IMR-90 (cell line): ENCODE data around the gene ISG20. TPM values are rescaled to one million over a fixed set of nuclear protein-coding genes. Genes with fewer than 3 reads are reported as not detected.

Experiments used
- ATAC-seq: fragments of 200-7000 bp; cut with Tn5 transposase; 2 replicates; pipeline ENCODE4 v1.9.1; 2020; ENCODE audit warnings: low read depth, mild to moderate bottlenecking, moderate library complexity
- BruUV-seq: library from RNA; stranded (reverse); fragments of 400-500 nt; replicated peaks from 2 replicates; lab custom pipeline; 2021; lab: Mats Ljungman, UMichigan
- CTCF ChIA-PET: fragments of 300-600 bp; formaldehyde crosslinking; extraction: SDS; loops from one replicate; lab custom pipeline; 2021; ENCODE audit warnings: antibody characterized with exemption; lab: Yijun Ruan, JAX
- POLR2A ChIA-PET: fragments of 300-600 bp; sonication (Branson Sonifier 250); formaldehyde crosslinking; loops from one replicate; lab custom pipeline; 2022; ENCODE audit warnings: antibody characterized with exemption; ENCODE audit not compliant: unreplicated experiment; lab: Charles Lee
- DNase-seq: peaks from one replicate; pipeline ENCODE4 v3.0.0; 2013
- H2AFZ ChIP-seq: replicated peaks from 2 replicates; pipeline ENCODE3; 2013; ENCODE audit warnings: low read length, mild to moderate bottlenecking; ENCODE audit not compliant: poor library complexity
- H2AK5ac ChIP-seq: 2 replicates; pipeline ENCODE4 v1.6.1; 2013; ENCODE audit warnings: low read depth, low read length, inconsistent platforms
- H2AK9ac ChIP-seq: replicated peaks from 2 replicates; pipeline ENCODE3; 2013; ENCODE audit warnings: mild to moderate bottlenecking, low read depth, low read length, moderate library complexity; ENCODE audit not compliant: poor library complexity
- H2BK120ac ChIP-seq: 2 replicates; pipeline ENCODE4 v1.6.1; 2013; ENCODE audit warnings: low read depth, low read length, inconsistent platforms
- H2BK15ac ChIP-seq: 3 replicates; pipeline ENCODE4 v1.6.1; 2013; ENCODE audit warnings: low read depth, low read length, inconsistent platforms
- H2BK20ac ChIP-seq: 2 replicates; pipeline ENCODE4 v1.6.1; 2013; ENCODE audit warnings: low read depth, mild to moderate bottlenecking, inconsistent platforms, low read length, moderate library complexity
- H2BK5ac ChIP-seq: 2 replicates; pipeline ENCODE4 v1.6.1; 2013; ENCODE audit warnings: mild to moderate bottlenecking, low read depth, low read length, inconsistent platforms; ENCODE audit not compliant: poor library complexity, severe bottlenecking
- H3K14ac ChIP-seq: replicated peaks from 2 replicates; pipeline ENCODE4 v1.6.1; 2013; ENCODE audit warnings: low read depth, low read length, inconsistent platforms
- H3K18ac ChIP-seq: 2 replicates; pipeline ENCODE4 v1.6.1; 2013; ENCODE audit warnings: low read depth, low read length, control low read depth
- H3K23ac ChIP-seq: 2 replicates; pipeline ENCODE4 v1.6.1; 2013; ENCODE audit warnings: low read depth, low read length, inconsistent platforms
- H3K27ac ChIP-seq: 2 replicates; pipeline ENCODE4 v1.5.1; 2013; ENCODE audit warnings: mild to moderate bottlenecking, control low read depth, low read length; ENCODE audit not compliant: insufficient read depth
- H3K27me3 ChIP-seq: 2 replicates; pipeline ENCODE4 v1.6.1; 2013; ENCODE audit warnings: low read length; ENCODE audit not compliant: control insufficient read depth, insufficient read depth
- H3K36me3 ChIP-seq: 2 replicates; pipeline ENCODE4 v1.6.1; 2013; ENCODE audit warnings: low read length, mixed read lengths; ENCODE audit not compliant: control insufficient read depth, insufficient read depth
- H3K4ac ChIP-seq: 2 replicates; pipeline ENCODE4 v1.6.1; 2013; ENCODE audit warnings: low read depth, low read length, inconsistent platforms
- H3K4me1 ChIP-seq: 2 replicates; pipeline ENCODE4 v1.6.1; 2013; ENCODE audit warnings: low read length, mixed read lengths; ENCODE audit not compliant: control insufficient read depth, insufficient read depth
- H3K4me2 ChIP-seq: 2 replicates; pipeline ENCODE4 v1.6.1; 2013; ENCODE audit warnings: low read depth, mild to moderate bottlenecking, control low read depth, low read length, moderate library complexity
- H3K4me3 ChIP-seq: 2 replicates; pipeline ENCODE4 v1.5.1; 2013; ENCODE audit warnings: low read depth, mild to moderate bottlenecking, control low read depth, low read length, moderate library complexity; ENCODE audit not compliant: insufficient read depth
- H3K56ac ChIP-seq: 2 replicates; pipeline ENCODE4 v1.6.1; 2013; ENCODE audit warnings: low read length, inconsistent platforms; ENCODE audit not compliant: insufficient read depth; ENCODE audit errors: extremely low read depth
- H3K79me1 ChIP-seq, 2 experiments: 2 replicates each; pipeline ENCODE4 v1.6.1; 2013; ENCODE audit warnings: low read length in 2 of 2, inconsistent platforms in 1 of 2, low read depth in 1 of 2
- H3K9ac ChIP-seq: 2 replicates; pipeline ENCODE4 v1.6.1; 2013; ENCODE audit warnings: low read depth, low read length, control low read depth
- H3K9me1 ChIP-seq: 2 replicates; pipeline ENCODE4 v1.6.1; 2013; ENCODE audit warnings: low read length, inconsistent platforms; ENCODE audit not compliant: insufficient read depth
- H3K9me3 ChIP-seq: 2 replicates; pipeline ENCODE4 v1.6.1; 2013; ENCODE audit warnings: low read length; ENCODE audit not compliant: control insufficient read depth, insufficient read depth
- H4K20me1 ChIP-seq: 2 replicates; pipeline ENCODE4 v1.6.1; 2013; ENCODE audit warnings: low read length, inconsistent platforms; ENCODE audit not compliant: insufficient read depth
- H4K5ac ChIP-seq: 2 replicates; pipeline ENCODE4 v1.6.1; 2013; ENCODE audit warnings: mild to moderate bottlenecking, low read depth, low read length, control low read depth
- H4K8ac ChIP-seq, 2 experiments: 2 replicates each; pipeline ENCODE4 v1.6.1; 2013; ENCODE audit warnings: low read depth in 2 of 2, low read length in 2 of 2, control low read depth in 1 of 2, inconsistent platforms in 1 of 2
- H4K91ac ChIP-seq: 2 replicates; pipeline ENCODE4 v1.6.1; 2013; ENCODE audit warnings: low read depth, low read length, inconsistent platforms; ENCODE audit not compliant: insufficient read depth
- BHLHE40 ChIP-seq: fragments of 150-350 bp; IDR thresholded peaks from 2 replicates; pipeline ENCODE4 v1.6.1; 2016; ENCODE audit warnings: mild to moderate bottlenecking, low read depth, low read length
- CEBPB ChIP-seq: IDR thresholded peaks from 2 replicates; pipeline ENCODE4 v1.6.1; 2012; ENCODE audit warnings: low read depth, low read length, improper control_type of control experiment
- CHD1 ChIP-seq: IDR thresholded peaks from 2 replicates; pipeline ENCODE4 v1.6.1; 2012; ENCODE audit warnings: low read depth, low read length, improper control_type of control experiment
- CTCF ChIP-seq: conservative IDR thresholded peaks from 2 replicates; pipeline ENCODE4 v1.5.1; 2012; ENCODE audit warnings: mild to moderate bottlenecking, low read depth, low read length, improper control_type of control experiment
- ELK1 ChIP-seq: fragments of 150-350 bp; IDR thresholded peaks from 2 replicates; pipeline ENCODE4 v1.6.1; 2016; ENCODE audit warnings: low read depth, mild to moderate bottlenecking, low read length, moderate library complexity, borderline replicate concordance
- FOS ChIP-seq: fragments of 150-350 bp; IDR thresholded peaks from 2 replicates; pipeline ENCODE4 v1.6.1; 2016; ENCODE audit warnings: low read depth, low read length
- MAFK ChIP-seq: IDR thresholded peaks from 2 replicates; pipeline ENCODE4 v1.6.1; 2012; ENCODE audit warnings: low read depth, low read length, improper control_type of control experiment
- MAZ ChIP-seq: IDR thresholded peaks from 2 replicates; pipeline ENCODE4 v1.6.1; 2012; ENCODE audit warnings: low read depth, mild to moderate bottlenecking, low read length, improper control_type of control experiment, moderate library complexity, borderline replicate concordance
- MXI1 ChIP-seq: IDR thresholded peaks from 2 replicates; pipeline ENCODE4 v1.6.1; 2012; ENCODE audit warnings: low read depth, mild to moderate bottlenecking, low read length, moderate library complexity, borderline replicate concordance
- NFE2L2 ChIP-seq: fragments of 150-350 bp; IDR thresholded peaks from 2 replicates; pipeline ENCODE4 v1.6.1; 2016; ENCODE audit warnings: low read depth, mild to moderate bottlenecking, low read length
- POLR2A ChIP-seq: IDR thresholded peaks from 2 replicates; pipeline ENCODE4 v1.6.1; 2012; ENCODE audit warnings: mild to moderate bottlenecking, low read depth, low read length
- RAD21 ChIP-seq: IDR thresholded peaks from 2 replicates; pipeline ENCODE4 v1.6.1; 2012; ENCODE audit warnings: low read length, improper control_type of control experiment
- RCOR1 ChIP-seq: IDR thresholded peaks from 2 replicates; pipeline ENCODE4 v1.6.1; 2012; ENCODE audit warnings: mild to moderate bottlenecking, low read length, improper control_type of control experiment; ENCODE audit not compliant: insufficient replicate concordance
- RFX5 ChIP-seq: IDR thresholded peaks from 2 replicates; pipeline ENCODE4 v1.8.0; 2012; ENCODE audit warnings: low read depth, mild to moderate bottlenecking, low read length, moderate library complexity
- SMC3 ChIP-seq: fragments of 150-350 bp; IDR thresholded peaks from 2 replicates; pipeline ENCODE4 v1.6.1; 2016; ENCODE audit warnings: low read depth, mild to moderate bottlenecking, antibody characterized with exemption, low read length, moderate library complexity
- USF2 ChIP-seq: fragments of 150-350 bp; IDR thresholded peaks from 2 replicates; pipeline ENCODE4 v1.6.1; 2017; ENCODE audit warnings: mild to moderate bottlenecking, antibody characterized with exemption, low read length, low read depth
- WGBS, 2 experiments: methylation state at CpG; one replicate each; pipeline versions ENCODE4 v1.1.5 to v1.1.7; 2013; ENCODE audit warnings: missing lambda C conversion rate in 2 of 2; ENCODE audit not compliant: insufficient read length in 1 of 2; ENCODE audit errors: extremely low coverage in 2 of 2; 5-methylcytosine and 5-hydroxymethylcytosine counted together
- dilution Hi-C: fragments of 300-500 bp; cut with HindIII; formaldehyde crosslinking; loops from one replicate; pipeline ENCODE4 v1.14.3; 2018; ENCODE audit warnings: low sequenced_read_pairs; ENCODE audit not compliant: unreplicated experiment
- in situ Hi-C: fragments of 300-500 bp; cut with MboI; formaldehyde crosslinking; loops from 3 replicates; pipeline ENCODE4 v1.14.3; 2019; ENCODE audit warnings: low sequenced_read_pairs, inconsistent platforms, mixed read lengths
- intact Hi-C: fragments of 100-400 bp; cut with micrococcal nuclease; formaldehyde crosslinking; loops from 2 replicates; pipeline ENCODE4 v1.10.0; 2022
- polyA plus RNA-seq, 3 experiments: library from polyadenylated mRNA; depleted of rRNA; stranded (reverse); fragments of >200 nt; gene quantifications; 2 replicates each; pipeline ENCODE4 v1.2.3, GENCODE V29; 2012; ENCODE audit warnings: low replicate concordance in 1 of 3
- total RNA-seq: library from RNA; depleted of rRNA; stranded (reverse); fragments of >200 nt; gene quantifications from 2 replicates; pipeline ENCODE4 v1.2.3, GENCODE V29; 2012

Gene ISG20
- total and polyA plus RNA-seq, 2 of the 4 experiments (the other 2 are of a cell fraction) = 0.72 to 1.2 TPM

- Histone ChIP-seq H3K9me1 (peaks cover 22% of the 10 kb centered on the region), H2BK5ac (peak overlapping the region; percentile 96), H2BK15ac (peak overlapping the region; percentile 31; the same call in 1 of the 3 replicates), H4K20me1 (peaks cover 65% of the 10 kb centered on the region), H3K4me2 (peak overlapping the region; percentile 95), H3K14ac (peak overlapping the region; percentile 69), H3K4me3 (peak overlapping the region; percentile 73; the same call in 1 of the 2 replicates), H3K79me1 (peaks cover 7 to 44% of the 10 kb centered on the region in 2 experiments), H2AK5ac (peak overlapping the region; percentile 66), H3K27ac (peak overlapping the region; percentile 91), H4K5ac (no peak overlapping the region), H3K4ac (peak overlapping the region; percentile 63; the same call in 1 of the 2 replicates), H2AFZ (peak overlapping the region; percentile 5), H3K36me3 (peaks cover 23% of the 10 kb centered on the region), H3K4me1 (peaks cover 23% of the 10 kb centered on the region), H2BK120ac (no peak overlapping the region), H3K27me3 (no peaks in the 10 kb centered on the region), H4K8ac (peak overlapping the region in 1 of 2 experiments; percentile 43; a peak in 2 of 4 replicates), H3K23ac (peak overlapping the region; percentile 81), H2AK9ac (peak overlapping the region; percentile 94), H4K91ac (peak overlapping the region; percentile 40; the same call in 1 of the 2 replicates), H2BK20ac (no peak overlapping the region), H3K18ac (no peak overlapping the region), H3K9me3 (no peaks in the 10 kb centered on the region), H3K56ac (no peak overlapping the region; the same call in 1 of the 2 replicates), H3K9ac (peak overlapping the region; percentile 94)
- dilution Hi-C loops (no loop called here), intact Hi-C loops (no loop called here), in situ Hi-C loops (no loop called here)
- CTCF ChIA-PET = no interaction called here
- ATAC-seq (peak; percentile 44), DNase-seq (peak; percentile 93)
- BruUV-seq = no TSS peak
- peak; percentile 9; the same call in 1 of the 2 replicates for TF ChIP-seq BHLHE40
- TF ChIP-seq SMC3 = no peak
- TF ChIP-seq MAFK = peak; percentile 49; the same call in 1 of the 2 replicates
- TF ChIP-seq RAD21 = no peak
- 0 out of 2 replicates have a peak, but pooled peaks have one; percentile 74 for TF ChIP-seq CHD1
- TF ChIP-seq CTCF = no peak
- TF ChIP-seq USF2 = no peak
- peak; percentile 96 for TF ChIP-seq FOS
- TF ChIP-seq ELK1 = no peak
- TF ChIP-seq RFX5 = no peak
- peak; percentile 86 for TF ChIP-seq POLR2A
- no peak; the same call in 1 of the 2 replicates for TF ChIP-seq NFE2L2
- TF ChIP-seq MXI1 = no peak
- TF ChIP-seq RCOR1 = no peak
- peak; percentile 49; the same call in 1 of the 2 replicates for TF ChIP-seq CEBPB
- 0 out of 2 replicates have a peak, but pooled peaks have one; percentile 40 for TF ChIP-seq MAZ
- WGBS, 2 experiments = no CpG with 5 or more reads among the region's 2 CpGs
- POLR2A ChIA-PET = no interaction called here
Measured at GRCh38 chr15:88623061-88623460, 15.8 kb upstream of the ISG20 start.
